Choroid plexus epithelial cell (primary cell): ENCODE results near the gene PSMB1.

ENCODE experiments used
- DNase-seq: peaks from one replicate; pipeline ENCODE4 v3.0.0-alpha.2; 2010; ENCODE audit warnings: low read depth
- H3K4me3 ChIP-seq: 2 replicates; pipeline ENCODE4 v1.5.1; 2011; ENCODE audit warnings: low read depth, mild to moderate bottlenecking, control low read depth, low read length, moderate library complexity
- CTCF ChIP-seq: conservative IDR thresholded peaks from 2 replicates; pipeline ENCODE4 v1.5.1; 2011; ENCODE audit warnings: low read depth, mild to moderate bottlenecking, control low read depth, inconsistent platforms, low read length, moderate library complexity

Gene PSMB1

GRCh38 chr6:170525795-170526194, 27.3 kb downstream of the PSMB1 start:
- DNase-seq, result no peak
- TF ChIP-seq CTCF, result no peak
- no peak overlapping the region for H3K4me3 ChIP-seq

GRCh38 chr6:170524172-170524502, 29.0 kb downstream of the PSMB1 start:
- DNase-seq, result no peak
- no peak for TF ChIP-seq CTCF
- H3K4me3 ChIP-seq, result no peak overlapping the region

- H3K4me3 ChIP-seq, result no peak overlapping the region
- no peak for TF ChIP-seq CTCF
- DNase-seq, result no peak
Measured at GRCh38 chr6:170523256-170524171, 29.6 kb downstream of the PSMB1 start.

GRCh38 chr6:170522565-170523183, 30.4 kb downstream of the PSMB1 start:
- DNase-seq, result peak; percentile 54
- no peak overlapping the region for H3K4me3 ChIP-seq
- peak; percentile 65 for TF ChIP-seq CTCF

- peak; percentile 89 for DNase-seq
- no peak overlapping the region for H3K4me3 ChIP-seq
- peak; percentile 96 for TF ChIP-seq CTCF
Measured at GRCh38 chr6:170516783-170517616, 36.1 kb downstream of the PSMB1 start.

- no peak for DNase-seq
- no peak overlapping the region for H3K4me3 ChIP-seq
- TF ChIP-seq CTCF, result no peak
Measured at GRCh38 chr6:170514908-170515307, 38.2 kb downstream of the PSMB1 start.
